Breast epithelium (tissue), 4 donors: Measurements from ENCODE around the gene FSD1. TPM values are rescaled to one million over a fixed set of nuclear protein-coding genes. Genes with fewer than 3 reads are reported as not detected.

Source experiments
- DNase-seq, 2 donors: peaks; one replicate each; pipeline ENCODE4 v3.0.0-alpha.2; 2019; ENCODE audit warnings: low spot score in 2 of 2
- H3K27ac ChIP-seq, 2 donors: fragments of 200-600 bp; sonication (generic) in 1 of 2; one replicate each; pipeline ENCODE4 v1.5.1; 2016 to 2019; ENCODE audit warnings: mild to moderate bottlenecking in 1 of 2
- H3K27me3 ChIP-seq, 2 donors: fragments of 200-600 bp; sonication (generic) in 1 of 2; one replicate each; pipeline versions ENCODE4 v1.5.1 to v1.6.0; 2017 to 2019; ENCODE audit warnings: control low read depth in 1 of 2, mild to moderate bottlenecking in 1 of 2
- H3K36me3 ChIP-seq: fragments of 200-600 bp; one replicate; pipeline ENCODE4 v1.5.1; 2019
- H3K4me1 ChIP-seq, 2 donors: fragments of 200-600 bp; sonication (generic); one replicate each; pipeline ENCODE4 v1.5.1; 2016 to 2019; ENCODE audit warnings: control low read depth in 1 of 2
- H3K4me3 ChIP-seq, 3 donors: fragments of 200-600 bp; sonication (generic); 1 replicate in 2 of 3; 2 replicates in 1 of 3; pipeline ENCODE4 v1.5.1; 2016 to 2019; ENCODE audit warnings: mild to moderate bottlenecking in 3 of 3, moderate library complexity in 2 of 3
- H3K9me3 ChIP-seq, 2 donors: fragments of 200-600 bp; sonication (generic) in 1 of 2; one replicate each; pipeline ENCODE4 v1.5.1; 2016 to 2019; ENCODE audit warnings: control low read depth in 1 of 2
- CTCF ChIP-seq, 3 donors: fragments of 450-650 bp; IDR thresholded peaks; one replicate each; pipeline ENCODE4 v1.5.1; 2016 to 2017; ENCODE audit warnings: antibody characterized with exemption in 3 of 3, mild to moderate bottlenecking in 3 of 3, moderate library complexity in 3 of 3
- POLR2A ChIP-seq: fragments of 450-650 bp; IDR thresholded peaks from one replicate; pipeline ENCODE4 v1.6.1; 2016; ENCODE audit warnings: antibody characterized with exemption, mild to moderate bottlenecking, moderate library complexity
- POLR2AphosphoS5 ChIP-seq, 3 donors: sonication (generic); formaldehyde crosslinking; IDR thresholded peaks; one replicate each; pipeline ENCODE4 v1.6.1; 2017; ENCODE audit warnings: antibody characterized with exemption in 3 of 3
- intact Hi-C: fragments of 100-400 bp; cut with DNase I; formaldehyde crosslinking; loops from one replicate; pipeline ENCODE4 v1.15.1; 2023; ENCODE audit warnings: low total_unique reads
- total RNA-seq, 3 donors: library from RNA; depleted of rRNA; stranded (reverse); fragments of >200 nt; gene quantifications; one replicate each; pipeline ENCODE4 v1.1.0, GENCODE V29; 2016

FSD1 gene
- total RNA-seq, 3 donors from 2014 or later = 0.88 TPM; not detected in 2

GRCh38 chr19:4372165-4373012, 68.0 kb downstream of the FSD1 start:
- Histone ChIP-seq H3K27me3 (no peaks in the 10 kb centered on the region), H3K9me3 (no peaks in the 10 kb centered on the region), H3K4me1 (peaks cover 47 to 86% of the 10 kb centered on the region in 2 donors), H3K27ac (peak overlapping the region; percentile 88 to 93), H3K36me3 (no peaks in the 10 kb centered on the region), H3K4me3 (no peak overlapping the region)
- intact Hi-C loops = no loop called here
- TF ChIP-seq CTCF (IDR thresholded peaks at IDR 0.05) (no peak), POLR2AphosphoS5 (IDR thresholded peaks at IDR 0.05) (no peak), POLR2A (no peak)
- DNase-seq = no peak

GRCh38 chr19:4373013-4373367, 68.6 kb downstream of the FSD1 start:
- intact Hi-C loops = no loop called here
- Histone ChIP-seq H3K4me1 (peaks cover 46 to 85% of the 10 kb centered on the region in 2 donors), H3K9me3 (no peaks in the 10 kb centered on the region), H3K27me3 (no peaks in the 10 kb centered on the region), H3K27ac (peak overlapping the region; percentile 88 to 93), H3K4me3 (no peak overlapping the region), H3K36me3 (no peaks in the 10 kb centered on the region)
- TF ChIP-seq CTCF (IDR thresholded peaks at IDR 0.05) (no peak), POLR2AphosphoS5 (IDR thresholded peaks at IDR 0.05) (no peak), POLR2A (no peak)
- DNase-seq = no peak

Other genes with a start within 250 kb of the FSD1 start
- 10 to 100 TPM; 29.0 to 38.7 (median 29.8) TPM for gene ZBTB7A, start 237.7 kb upstream of the FSD1 start, total RNA-seq
- gene MAP2K2, start 180.5 kb upstream of the FSD1 start, total RNA-seq = 10 to 100 TPM; 50.8 to 72.8 (median 64.5) TPM
- not detected for gene CREB3L3, start 151.0 kb upstream of the FSD1 start, total RNA-seq
- gene SIRT6, start 122.0 kb upstream of the FSD1 start, total RNA-seq = 10 to 100 TPM; 21.5 to 29.8 (median 25.6) TPM
- 1 to 10 TPM in 1 of 3 donors, under 1 TPM in 2; 0.80 to 3.2 (median 0.98) TPM for gene ANKRD24, start 121.9 kb upstream of the FSD1 start, total RNA-seq
- gene EBI3, start 75.1 kb upstream of the FSD1 start, total RNA-seq = 10 to 100 TPM in 1 of 3 donors, 1 to 10 TPM in 1, under 1 TPM in 1; 0.66 to 12.6 (median 8.2) TPM
- gene YJU2, start 57.5 kb upstream of the FSD1 start, total RNA-seq = 10 to 100 TPM; 18.9 to 24.6 (median 24.4) TPM
- gene SHD, start 25.3 kb upstream of the FSD1 start, total RNA-seq = not detected
- gene TMIGD2, start 2.2 kb upstream of the FSD1 start, total RNA-seq = not detected
- gene STAP2, start 34.2 kb downstream of the FSD1 start, total RNA-seq = 10 to 100 TPM in 2 of 3 donors, 1 to 10 TPM in 1; 1.6 to 51.4 (median 25.9) TPM
- 1 to 10 TPM; 6.1 to 7.7 (median 7.5) TPM for gene MPND, start 39.0 kb downstream of the FSD1 start, total RNA-seq
- 10 to 100 TPM; 25.6 to 52.5 (median 33.8) TPM for gene SH3GL1, start 95.9 kb downstream of the FSD1 start, total RNA-seq
- gene CHAF1A, start 98.0 kb downstream of the FSD1 start, total RNA-seq = 1 to 10 TPM; 6.3 to 8.2 (median 7.9) TPM
- gene UBXN6, start 153.2 kb downstream of the FSD1 start, total RNA-seq = 100 to 1,000 TPM in 1 of 3 donors, 10 to 100 TPM in 2; 72.9 to 139 (median 91.1) TPM
- 10 to 100 TPM; 33.0 to 34.1 (median 33.1) TPM for gene HDGFL2, start 167.7 kb downstream of the FSD1 start, total RNA-seq
- gene PLIN4, start 213.9 kb downstream of the FSD1 start, total RNA-seq = 100 to 1,000 TPM in 2 of 3 donors, 10 to 100 TPM in 1; 50.1 to 629 (median 213) TPM
- gene PLIN5, start 230.6 kb downstream of the FSD1 start, total RNA-seq = 10 to 100 TPM; 10.4 to 26.2 (median 15.4) TPM
- 10 to 100 TPM in 1 of 3 donors, 1 to 10 TPM in 1, under 1 TPM in 1; 0.64 to 14.7 (median 5.7) TPM for gene LRG1, start 235.4 kb downstream of the FSD1 start, total RNA-seq